Measurements from ENCODE around the gene SIDT2.

GRCh38 chr11:117159892-117160291 lies 18.7 kb upstream of the SIDT2 start:
- TF ChIP-seq, protein P1, sequence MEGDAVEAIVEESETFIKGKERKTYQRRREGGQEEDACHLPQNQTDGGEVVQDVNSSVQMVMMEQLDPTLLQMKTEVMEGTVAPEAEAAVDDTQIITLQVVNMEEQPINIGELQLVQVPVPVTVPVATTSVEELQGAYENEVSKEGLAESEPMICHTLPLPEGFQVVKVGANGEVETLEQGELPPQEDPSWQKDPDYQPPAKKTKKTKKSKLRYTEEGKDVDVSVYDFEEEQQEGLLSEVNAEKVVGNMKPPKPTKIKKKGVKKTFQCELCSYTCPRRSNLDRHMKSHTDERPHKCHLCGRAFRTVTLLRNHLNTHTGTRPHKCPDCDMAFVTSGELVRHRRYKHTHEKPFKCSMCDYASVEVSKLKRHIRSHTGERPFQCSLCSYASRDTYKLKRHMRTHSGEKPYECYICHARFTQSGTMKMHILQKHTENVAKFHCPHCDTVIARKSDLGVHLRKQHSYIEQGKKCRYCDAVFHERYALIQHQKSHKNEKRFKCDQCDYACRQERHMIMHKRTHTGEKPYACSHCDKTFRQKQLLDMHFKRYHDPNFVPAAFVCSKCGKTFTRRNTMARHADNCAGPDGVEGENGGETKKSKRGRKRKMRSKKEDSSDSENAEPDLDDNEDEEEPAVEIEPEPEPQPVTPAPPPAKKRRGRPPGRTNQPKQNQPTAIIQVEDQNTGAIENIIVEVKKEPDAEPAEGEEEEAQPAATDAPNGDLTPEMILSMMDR (IDR thresholded peaks at IDR 0.05; ENCODE audit: low read length) = no peak
- TF ChIP-seq EZH2 (IDR thresholded peaks at IDR 0.05; ENCODE audit: borderline replicate concordance, low read length) = no peak

Data from OCI-LY1 (cell line).